ENCODE data around the gene SLC44A2.

GRCh38 chr19:10662384-10663251 lies 37.3 kb downstream of the SLC44A2 start:
- TF ChIP-seq POLR2A (IDR thresholded peaks at IDR 0.05; ENCODE audit: low read depth, low read length) (no peak), POLR2AphosphoS5 (IDR thresholded peaks at IDR 0.05; ENCODE audit: low read depth, low read length) (no peak)
